HG02610 (cell line): ENCODE data around the gene GRN.
A peak's percentile ranks its signal among the peaks of the same experiment; 100 is the strongest.

Source experiments
- ATAC-seq: cut with Tn5 transposase; IDR thresholded peaks from one replicate; pipeline ENCODE4 v1.9.1; 2021; ENCODE audit warnings: mild to moderate bottlenecking, moderate library complexity; ENCODE audit not compliant: unreplicated experiment

Gene GRN

GRCh38 chr17:44344939-44345453, at the start of gene GRN:
GRN (plus strand) TSS chr17:44345302; CDS start chr17:44349165, 3,863 bp downstream.
- ATAC-seq: peak; percentile 53

- ATAC-seq: no peak
Measured at GRCh38 chr17:44297975-44298374, 47.1 kb upstream of the GRN start.

GRCh38 chr17:44304651-44305050, 40.5 kb upstream of the GRN start:
- ATAC-seq: no peak

GRCh38 chr17:44307387-44308186, 37.5 kb upstream of the GRN start:
- no peak for ATAC-seq

- ATAC-seq: no peak
Measured at GRCh38 chr17:44308320-44308818, 36.7 kb upstream of the GRN start, which contains the start of gene RUNDC3A. RUNDC3A (plus strand) TSS chr17:44308601; CDS start chr17:44308833, 232 bp downstream.

GRCh38 chr17:44308865-44309264, 36.2 kb upstream of the GRN start:
- no peak for ATAC-seq

- ATAC-seq: no peak
Measured at GRCh38 chr17:44309472-44309871, 35.6 kb upstream of the GRN start.

GRCh38 chr17:44310188-44310587, 34.9 kb upstream of the GRN start:
- ATAC-seq: no peak

- no peak for ATAC-seq
Measured at GRCh38 chr17:44310609-44311376, 34.3 kb upstream of the GRN start.

- no peak for ATAC-seq
Measured at GRCh38 chr17:44311562-44312181, 33.4 kb upstream of the GRN start.

- no peak for ATAC-seq
Measured at GRCh38 chr17:44312396-44313104, 32.6 kb upstream of the GRN start.

- no peak for ATAC-seq
Measured at GRCh38 chr17:44314031-44314430, 31.1 kb upstream of the GRN start.

- no peak for ATAC-seq
Measured at GRCh38 chr17:44314524-44314868, 30.6 kb upstream of the GRN start.

GRCh38 chr17:44314869-44315661, 30.0 kb upstream of the GRN start:
- no peak for ATAC-seq

GRCh38 chr17:44315760-44316731, 29.1 kb upstream of the GRN start:
- no peak for ATAC-seq

- no peak for ATAC-seq
Measured at GRCh38 chr17:44317545-44317944, 27.6 kb upstream of the GRN start.

GRCh38 chr17:44318077-44318892, 26.8 kb upstream of the GRN start:
- no peak for ATAC-seq

- ATAC-seq: no peak
Measured at GRCh38 chr17:44320066-44320465, 25.0 kb upstream of the GRN start.
